Endometrial microvascular endothelial cells (primary cell): ENCODE data around the gene OCIAD1. TPM values are rescaled to one million over a fixed set of nuclear protein-coding genes. Genes with fewer than 3 reads are reported as not detected.
"Not testable (repeated sequence)": the region's sequence is repeated elsewhere in the genome, so short reads cannot be mapped to it uniquely, and the experiment has no call there.

Experiments
- in situ Hi-C: cut with HindIII; loops from 2 replicates; pipeline ENCODE4 v1.10.0; 2017; ENCODE audit warnings: low sequenced_read_pairs, low pct_unique_long_range_greater_than_20kb; ENCODE audit errors: inconsistent ontology term
- total RNA-seq: library from RNA; depleted of rRNA; stranded (reverse); fragments of >200 nt; gene quantifications from one replicate; pipeline ENCODE4 v1.2.3, GENCODE V29; 2015; ENCODE audit errors: inconsistent ontology term

The OCIAD1 gene
- 151 TPM for total RNA-seq

- in situ Hi-C loops = no loop called here
Measured at GRCh38 chr4:48830706-48831531, at the start of gene OCIAD1. Gene OCIAD1 (plus strand): TSS chr4:48831088. CDS start chr4:48832625, 1,537 bp downstream.

- in situ Hi-C loops = no loop called here
Measured at GRCh38 chr4:48781968-48782367, 48.9 kb upstream of the OCIAD1 start.

GRCh38 chr4:48785302-48785701, 45.6 kb upstream of the OCIAD1 start:
- in situ Hi-C loops = no loop called here

GRCh38 chr4:48786549-48786948, 44.3 kb upstream of the OCIAD1 start:
- in situ Hi-C loops = no loop called here

- in situ Hi-C loops = no loop called here
Measured at GRCh38 chr4:48787056-48787455, 43.8 kb upstream of the OCIAD1 start.

GRCh38 chr4:48790561-48790960, 40.3 kb upstream of the OCIAD1 start:
- in situ Hi-C loops = no loop called here

GRCh38 chr4:48791313-48791712, 39.6 kb upstream of the OCIAD1 start:
- in situ Hi-C loops = no loop called here

GRCh38 chr4:48792348-48793006, 38.4 kb upstream of the OCIAD1 start:
- in situ Hi-C loops = no loop called here

GRCh38 chr4:48795108-48795507, 35.8 kb upstream of the OCIAD1 start:
- in situ Hi-C loops = no loop called here

GRCh38 chr4:48796191-48796926, 34.5 kb upstream of the OCIAD1 start:
- in situ Hi-C loops = no loop called here

GRCh38 chr4:48796927-48797679, 33.8 kb upstream of the OCIAD1 start:
- in situ Hi-C loops = no loop called here

- in situ Hi-C loops = no loop called here
Measured at GRCh38 chr4:48798117-48798516, 32.8 kb upstream of the OCIAD1 start.

GRCh38 chr4:48799157-48799556, 31.7 kb upstream of the OCIAD1 start:
- in situ Hi-C loops = no loop called here

GRCh38 chr4:48800155-48800554, 30.7 kb upstream of the OCIAD1 start:
- in situ Hi-C loops = not testable (repeated sequence)

- in situ Hi-C loops = no loop called here
Measured at GRCh38 chr4:48801016-48801715, 29.7 kb upstream of the OCIAD1 start.

- in situ Hi-C loops = no loop called here
Measured at GRCh38 chr4:48804584-48805301, 26.1 kb upstream of the OCIAD1 start.

- in situ Hi-C loops = no loop called here
Measured at GRCh38 chr4:48812866-48813265, 18.0 kb upstream of the OCIAD1 start.

- in situ Hi-C loops = no loop called here
Measured at GRCh38 chr4:48813964-48814363, 16.9 kb upstream of the OCIAD1 start.
